GM12878 (cell line): ENCODE results near the gene NLRP9. TPM values are rescaled to one million over a fixed set of nuclear protein-coding genes. Genes with fewer than 3 reads are reported as not detected.
A peak's percentile ranks its signal among the peaks of the same experiment; 100 is the strongest.
"Not testable (repeated sequence)": the region's sequence is repeated elsewhere in the genome, so short reads cannot be mapped to it uniquely, and the experiment has no call there.

Source experiments
- ATAC-seq: fragments of 200-7000 bp; cut with Tn5 transposase; 3 replicates; pipeline ENCODE4 v1.9.1; 2020; ENCODE audit warnings: mild to moderate bottlenecking, moderate library complexity
- BruUV-seq: library from RNA; stranded (reverse); fragments of 400-500 nt; replicated peaks from 2 replicates; lab custom pipeline; 2021; lab: Mats Ljungman, UMichigan
- CTCF ChIA-PET: fragments of 300-600 bp; sonication (Branson Sonifier 250); formaldehyde crosslinking; extraction: SDS; loops from one replicate; lab custom pipeline; 2021; ENCODE audit warnings: inconsistent platforms; lab: Yijun Ruan, JAX
- POLR2A ChIA-PET: fragments of 350-600 bp; formaldehyde crosslinking; extraction: SDS; loops from one replicate; lab custom pipeline; 2021; ENCODE audit warnings: inconsistent platforms; lab: Charles Lee
- RAD21 ChIA-PET: fragments of 300-600 bp; sonication (Branson Sonifier 250); formaldehyde crosslinking; loops from one replicate; lab custom pipeline; 2023; ENCODE audit warnings: antibody characterized with exemption; ENCODE audit not compliant: unreplicated experiment; lab: Charles Lee
- SMC1A ChIA-PET: fragments of 300-600 bp; sonication (Branson Sonifier 250); formaldehyde crosslinking; loops from one replicate; lab custom pipeline; 2023; ENCODE audit not compliant: unreplicated experiment, uncharacterized antibody; lab: Charles Lee
- DNase-seq: peaks from one replicate; pipeline ENCODE4 v3.0.0-alpha.2; 2011; ENCODE audit warnings: low read depth, low spot score
- FAIRE-seq: peaks from 3 replicates; lab custom pipeline; 2011; peaks lifted over from hg19 to GRCh38; lab: Jason Lieb, UNC
- H2AFZ ChIP-seq: 2 replicates; pipeline ENCODE4 v1.6.0; 2011; ENCODE audit warnings: low read depth, low read length, control low read depth; ENCODE audit not compliant: control insufficient read depth
- H3K27ac ChIP-seq: 2 replicates; pipeline ENCODE4 v1.5.1; 2011; ENCODE audit warnings: control low read depth; ENCODE audit not compliant: control insufficient read depth, insufficient read depth
- H3K27me3 ChIP-seq, 2 experiments: replicated peaks in 1 of 2; 2 replicates each; pipeline versions ENCODE4 v1.6.0 to v1.6.1; 2011; ENCODE audit warnings: low read length in 1 of 2; ENCODE audit not compliant: control insufficient read depth in 2 of 2, insufficient read depth in 2 of 2
- H3K36me3 ChIP-seq, 2 experiments: 2 replicates each; pipeline ENCODE4 v1.5.1; 2011; ENCODE audit warnings: low read length in 1 of 2; ENCODE audit not compliant: control insufficient read depth in 2 of 2, insufficient read depth in 2 of 2
- H3K4me1 ChIP-seq: 2 replicates; pipeline ENCODE4 v1.6.1; 2011; ENCODE audit warnings: mild to moderate bottlenecking, low read length, moderate library complexity, mixed read lengths; ENCODE audit not compliant: control insufficient read depth, insufficient read depth
- H3K4me2 ChIP-seq: 2 replicates; pipeline ENCODE4 v1.6.0; 2011; ENCODE audit warnings: control low read depth; ENCODE audit not compliant: control insufficient read depth, insufficient read depth
- H3K4me3 ChIP-seq: fragments of 200-600 bp; sonication (generic); 2 replicates; pipeline ENCODE4 v1.5.1; 2016
- H3K79me2 ChIP-seq: 2 replicates; pipeline ENCODE4 v1.6.0; 2011; ENCODE audit warnings: low read length; ENCODE audit not compliant: control insufficient read depth, insufficient read depth
- H3K9ac ChIP-seq: 2 replicates; pipeline ENCODE4 v1.8.0; 2011; ENCODE audit warnings: low read length, control low read depth, mixed read lengths; ENCODE audit not compliant: control insufficient read depth, insufficient read depth
- H3K9me3 ChIP-seq: replicated peaks from 3 replicates; pipeline ENCODE4 v1.5.1; 2011; ENCODE audit warnings: mild to moderate bottlenecking, low read length; ENCODE audit not compliant: control insufficient read depth, insufficient read depth
- H4K20me1 ChIP-seq: 2 replicates; pipeline ENCODE4 v1.6.0; 2011; ENCODE audit not compliant: control insufficient read depth, insufficient read depth
- POLR2A ChIP-seq: IDR thresholded peaks from 2 replicates; pipeline ENCODE4 v1.6.1; 2011; ENCODE audit warnings: low read depth, mild to moderate bottlenecking, low read length
- SPI1 ChIP-seq: IDR thresholded peaks from 2 replicates; pipeline ENCODE4 v1.6.1; 2011; ENCODE audit warnings: low read depth, mild to moderate bottlenecking, low read length, moderate library complexity, borderline replicate concordance; ENCODE audit not compliant: insufficient read depth
- WGBS: methylation state at CpG from one replicate; pipeline ENCODE4 v1.1.6; 2016; ENCODE audit warnings: low lambda C conversion rate; ENCODE audit not compliant: insufficient replicate concordance, insufficient coverage; ENCODE audit errors: missing lambda C conversion rate; 5-methylcytosine and 5-hydroxymethylcytosine counted together
- in situ Hi-C: fragments of 300-500 bp; cut with MboI; formaldehyde crosslinking; loops from 9 replicates; pipeline ENCODE4 v1.14.3; 2018; ENCODE audit warnings: mixed read lengths
- intact Hi-C: fragments of 100-400 bp; cut with micrococcal nuclease; formaldehyde crosslinking; loops from one replicate; pipeline ENCODE4 v1.14.2; 2022; ENCODE audit not compliant: unreplicated experiment
- polyA plus RNA-seq, 11 experiments: library from polyadenylated mRNA; depleted of rRNA in 4 of 11; unstranded in 6 of 11; stranded (reverse) in 5 of 11; fragments of >200 nt; fragmentation: Nextera tagmentation in 4 of 11; fragmentation: Illumina TruSeq in 1 of 11; extraction: Ambion mirVana in 4 of 11; extraction: Trizol in 1 of 11; gene quantifications; 1 replicate in 1 of 11; 2 replicates in 10 of 11; pipeline versions ENCODE4 v1.2.1 to v1.2.3, GENCODE V29; 2011 to 2016; ENCODE audit warnings: inconsistent platforms in 2 of 11, missing spikeins in 2 of 11, low read depth in 1 of 11
- total RNA-seq, 4 experiments: library from RNA; depleted of rRNA in 3 of 4; stranded (reverse); fragments of >200 nt in 3 of 4; fragmentation: Illumina TruSeq in 1 of 4; extraction: Trizol in 1 of 4; gene quantifications; 2 replicates each; pipeline versions ENCODE4 v1.2.1 to v1.2.3, GENCODE V29; 2013 to 2021

Gene NLRP9
- total and polyA plus RNA-seq, 10 of the 15 experiments (the other 5 are each of a cell fraction or from before 2014, with no cell fraction given) = not detected

- TF ChIP-seq SPI1 (peak; percentile 30; the same call in 1 of the 2 replicates), POLR2A (no peak)
- Histone ChIP-seq H3K4me1 (no peaks in the 10 kb centered on the region), H3K9me3 (no peaks in the 10 kb centered on the region), H4K20me1 (no peaks in the 10 kb centered on the region), H3K27me3 (no peaks in the 10 kb centered on the region), H3K4me2 (no peak overlapping the region), H3K27ac (no peak overlapping the region), H2AFZ (no peak overlapping the region), H3K4me3 (no peak overlapping the region), H3K9ac (no peak overlapping the region), H3K79me2 (no peaks in the 10 kb centered on the region), H3K36me3 (no peaks in the 10 kb centered on the region)
- intact Hi-C loops (no loop called here), in situ Hi-C loops (no loop called here)
- DNase-seq (peak; percentile 5), ATAC-seq (no peak), FAIRE-seq (no peak)
- ChIA-PET SMC1A (no interaction called here), POLR2A (no interaction called here), RAD21 (no interaction called here), CTCF (no interaction called here)
- WGBS = 24% methylated on average over 7 of the region's 7 CpGs
- no TSS peak for BruUV-seq
Measured at GRCh38 chr19:55766466-55766865, 28.3 kb upstream of the NLRP9 start.

- ATAC-seq, H3K9ac ChIP-seq, H3K9me3 ChIP-seq, intact Hi-C loops, H3K27me3 ChIP-seq, SMC1A ChIA-PET, DNase-seq, POLR2A ChIA-PET, H3K4me3 ChIP-seq, H3K36me3 ChIP-seq, H3K4me2 ChIP-seq, H4K20me1 ChIP-seq, H3K27ac ChIP-seq, H3K4me1 ChIP-seq, BruUV-seq, FAIRE-seq, RAD21 ChIA-PET, H2AFZ ChIP-seq, CTCF ChIA-PET, in situ Hi-C loops, H3K79me2 ChIP-seq: not testable (repeated sequence)
- 69% methylated on average over 2 of the region's 3 CpGs for WGBS
Measured at GRCh38 chr19:55758797-55759196, 20.6 kb upstream of the NLRP9 start, which contains the start of gene RFPL4A. Gene RFPL4A (plus strand): TSS chr19:55759097. CDS start chr19:55761801, 2,704 bp downstream.

- H4K20me1 ChIP-seq, H3K9ac ChIP-seq: not testable (repeated sequence)
- WGBS = 35% methylated on average over 4 of the region's 4 CpGs
Measured at GRCh38 chr19:55756808-55757207, 18.6 kb upstream of the NLRP9 start.

More at GRCh38 chr19:55756808-55757207, 18.6 kb upstream of the NLRP9 start:
- H3K79me2 ChIP-seq, H3K4me1 ChIP-seq, H3K27me3 ChIP-seq, CTCF ChIA-PET, H3K4me3 ChIP-seq, H3K27ac ChIP-seq, H2AFZ ChIP-seq, SMC1A ChIA-PET, intact Hi-C loops, FAIRE-seq, H3K4me2 ChIP-seq, DNase-seq, H3K36me3 ChIP-seq, H3K9me3 ChIP-seq, BruUV-seq, in situ Hi-C loops, POLR2A ChIA-PET, ATAC-seq, RAD21 ChIA-PET: not testable (repeated sequence)
